ENCODE results near the gene HOXA3.

HOXA3 gene

GRCh38 chr7:27071622-27072390 is 80.6 kb downstream of the HOXA3 start:
- H3F3A ChIP-seq (ENCODE audit: control insufficient read depth, insufficient read depth), result no peaks in the 10 kb centered on the region
- no peak overlapping the region for H3K4me2 ChIP-seq (ENCODE audit: low read length)
- no peaks in the 10 kb centered on the region for H3K36me3 ChIP-seq (ENCODE audit: control insufficient read depth, low read length)
- H3K9me3 ChIP-seq (ENCODE audit: control insufficient read depth, insufficient read depth, low read length), result no peaks in the 10 kb centered on the region
- no peaks in the 10 kb centered on the region for H3K79me2 ChIP-seq (ENCODE audit: control insufficient read depth, low read length)
- peaks cover 8% of the 10 kb centered on the region; the same call in 1 of the 2 replicates for H3K27me3 ChIP-seq (ENCODE audit: control insufficient read depth, low read length)
- TF ChIP-seq CTCF (IDR thresholded peaks at IDR 0.05; ENCODE audit: low read depth, low read length, poor library complexity, severe bottlenecking) (no peak), EZH2phosphoT487 (IDR thresholded peaks at IDR 0.05; ENCODE audit: borderline replicate concordance, low read length) (no peak)
- no peak overlapping the region for H3K4me3 ChIP-seq (ENCODE audit: low read length)
- no peaks in the 10 kb centered on the region for H4K20me1 ChIP-seq (ENCODE audit: control insufficient read depth, insufficient read depth, low read depth, low read length)
- no peaks in the 10 kb centered on the region for H3K4me1 ChIP-seq (ENCODE audit: control insufficient read depth, low read length)
- H3K9me2 ChIP-seq (replicated peaks; ENCODE audit: control insufficient read depth, low read length), result no peaks in the 10 kb centered on the region
- H3K27ac ChIP-seq (ENCODE audit: low read depth, low read length), result no peak overlapping the region

GRCh38 chr7:27068259-27068658 is 84.1 kb downstream of the HOXA3 start:
- TF ChIP-seq CTCF (IDR thresholded peaks at IDR 0.05; ENCODE audit: low read depth, low read length, poor library complexity, severe bottlenecking) (no peak), EZH2phosphoT487 (IDR thresholded peaks at IDR 0.05; ENCODE audit: borderline replicate concordance, low read length) (no peak)
- H3K9me2 ChIP-seq (replicated peaks; ENCODE audit: control insufficient read depth, low read length), result no peaks in the 10 kb centered on the region

GRCh38 chr7:27066148-27066547 is 86.2 kb downstream of the HOXA3 start:
- H3K79me2 ChIP-seq (ENCODE audit: control insufficient read depth, low read length), result no peaks in the 10 kb centered on the region
- no peaks in the 10 kb centered on the region for H3K9me2 ChIP-seq (replicated peaks; ENCODE audit: control insufficient read depth, low read length)
- H3K4me3 ChIP-seq (ENCODE audit: low read length), result no peak overlapping the region
- TF ChIP-seq EZH2phosphoT487 (IDR thresholded peaks at IDR 0.05; ENCODE audit: borderline replicate concordance, low read length), result no peak
- TF ChIP-seq CTCF (IDR thresholded peaks at IDR 0.05; ENCODE audit: low read depth, low read length, poor library complexity, severe bottlenecking), result no peak
- H3K4me2 ChIP-seq (ENCODE audit: low read length), result no peak overlapping the region
- no peaks in the 10 kb centered on the region for H3K4me1 ChIP-seq (ENCODE audit: control insufficient read depth, low read length)
- H3K9me3 ChIP-seq (ENCODE audit: control insufficient read depth, insufficient read depth, low read length), result no peaks in the 10 kb centered on the region
- no peaks in the 10 kb centered on the region for H3F3A ChIP-seq (ENCODE audit: control insufficient read depth, insufficient read depth)
- H3K36me3 ChIP-seq (ENCODE audit: control insufficient read depth, low read length), result no peaks in the 10 kb centered on the region
- H3K27ac ChIP-seq (ENCODE audit: low read depth, low read length), result no peak overlapping the region
- H4K20me1 ChIP-seq (ENCODE audit: control insufficient read depth, insufficient read depth, low read depth, low read length), result no peaks in the 10 kb centered on the region
- H3K27me3 ChIP-seq (ENCODE audit: control insufficient read depth, low read length), result peaks cover 6% of the 10 kb centered on the region; the same call in 1 of the 2 replicates

More at GRCh38 chr7:27068259-27068658, 84.1 kb downstream of the HOXA3 start:
- Histone ChIP-seq H3K79me2 (ENCODE audit: control insufficient read depth, low read length) (no peaks in the 10 kb centered on the region), H3K4me1 (ENCODE audit: control insufficient read depth, low read length) (no peaks in the 10 kb centered on the region), H3K36me3 (ENCODE audit: control insufficient read depth, low read length) (no peaks in the 10 kb centered on the region), H3F3A (ENCODE audit: control insufficient read depth, insufficient read depth) (no peaks in the 10 kb centered on the region), H3K27me3 (ENCODE audit: control insufficient read depth, low read length) (peaks cover 8% of the 10 kb centered on the region; the same call in 1 of the 2 replicates), H3K27ac (ENCODE audit: low read depth, low read length) (no peak overlapping the region), H4K20me1 (ENCODE audit: control insufficient read depth, insufficient read depth, low read depth, low read length) (no peaks in the 10 kb centered on the region), H3K4me2 (ENCODE audit: low read length) (no peak overlapping the region), H3K9me3 (ENCODE audit: control insufficient read depth, insufficient read depth, low read length) (no peaks in the 10 kb centered on the region), H3K4me3 (ENCODE audit: low read length) (no peak overlapping the region)

Measured in DOHH2 (cell line).